ENCODE measurements around the gene ZDBF2.

ZDBF2 gene

GRCh38 chr2:206311026-206311425 lies 36.6 kb downstream of the ZDBF2 start:
- Histone ChIP-seq H3K36me3 (no peaks in the 10 kb centered on the region), H3K4me1 (ENCODE audit: control insufficient read depth in 1 of 2, insufficient read depth in 1 of 2, low read depth in 1 of 2, low read length in 1 of 2) (no peaks in the 10 kb centered on the region), H3K9me3 (no peaks in the 10 kb centered on the region), H3K4me3 (ENCODE audit: low read depth in 1 of 2, low read length in 1 of 2) (no peak overlapping the region), H3K27ac (no peak overlapping the region), H3K27me3 (no peaks in the 10 kb centered on the region)
- no peak for TF ChIP-seq CTCF (IDR thresholded peaks at IDR 0.05)

- H3K27ac ChIP-seq, result no peak overlapping the region
Observed at GRCh38 chr2:206316141-206316540, 41.7 kb downstream of the ZDBF2 start.

GRCh38 chr2:206323033-206323432 lies 48.6 kb downstream of the ZDBF2 start:
- no peak overlapping the region for H3K4me3 ChIP-seq (ENCODE audit: low read depth in 1 of 2, low read length in 1 of 2)

More at GRCh38 chr2:206316141-206316540, 41.7 kb downstream of the ZDBF2 start:
- Histone ChIP-seq H3K36me3 (no peaks in the 10 kb centered on the region), H3K9me3 (no peaks in the 10 kb centered on the region), H3K4me1 (ENCODE audit: control insufficient read depth in 1 of 2, insufficient read depth in 1 of 2, low read depth in 1 of 2, low read length in 1 of 2) (no peaks in the 10 kb centered on the region), H3K27me3 (no peaks in the 10 kb centered on the region), H3K4me3 (ENCODE audit: low read depth in 1 of 2, low read length in 1 of 2) (no peak overlapping the region)
- TF ChIP-seq CTCF (IDR thresholded peaks at IDR 0.05), result no peak

GRCh38 chr2:206323486-206323885 lies 49.0 kb downstream of the ZDBF2 start:
- H3K4me3 ChIP-seq (ENCODE audit: low read depth in 1 of 2, low read length in 1 of 2), result no peak overlapping the region
- no peak for TF ChIP-seq CTCF (IDR thresholded peaks at IDR 0.05)
- H3K36me3 ChIP-seq, result no peaks in the 10 kb centered on the region
- no peaks in the 10 kb centered on the region for H3K4me1 ChIP-seq (ENCODE audit: control insufficient read depth in 1 of 2, insufficient read depth in 1 of 2, low read depth in 1 of 2, low read length in 1 of 2)
- no peaks in the 10 kb centered on the region for H3K9me3 ChIP-seq
- no peak overlapping the region for H3K27ac ChIP-seq
- H3K27me3 ChIP-seq, result no peaks in the 10 kb centered on the region

More at GRCh38 chr2:206323033-206323432, 48.6 kb downstream of the ZDBF2 start:
- no peak for TF ChIP-seq CTCF (IDR thresholded peaks at IDR 0.05)
- no peaks in the 10 kb centered on the region for H3K36me3 ChIP-seq
- no peaks in the 10 kb centered on the region for H3K27me3 ChIP-seq
- H3K27ac ChIP-seq, result no peak overlapping the region
- H3K4me1 ChIP-seq (ENCODE audit: control insufficient read depth in 1 of 2, insufficient read depth in 1 of 2, low read depth in 1 of 2, low read length in 1 of 2), result no peaks in the 10 kb centered on the region
- H3K9me3 ChIP-seq, result no peaks in the 10 kb centered on the region

GRCh38 chr2:206324869-206325268 lies 50.4 kb downstream of the ZDBF2 start:
- no peak for TF ChIP-seq CTCF (IDR thresholded peaks at IDR 0.05)
- no peak overlapping the region for H3K4me3 ChIP-seq (ENCODE audit: low read depth in 1 of 2, low read length in 1 of 2)
- no peaks in the 10 kb centered on the region for H3K27me3 ChIP-seq
- no peaks in the 10 kb centered on the region for H3K36me3 ChIP-seq
- H3K4me1 ChIP-seq (ENCODE audit: control insufficient read depth in 1 of 2, insufficient read depth in 1 of 2, low read depth in 1 of 2, low read length in 1 of 2), result no peaks in the 10 kb centered on the region
- no peak overlapping the region for H3K27ac ChIP-seq
- no peaks in the 10 kb centered on the region for H3K9me3 ChIP-seq

- H3K4me3 ChIP-seq (ENCODE audit: low read depth in 1 of 2, low read length in 1 of 2), result no peak overlapping the region
- no peak for TF ChIP-seq CTCF (IDR thresholded peaks at IDR 0.05)
Observed at GRCh38 chr2:206328974-206329373, 54.5 kb downstream of the ZDBF2 start.

More at GRCh38 chr2:206328974-206329373, 54.5 kb downstream of the ZDBF2 start:
- no peaks in the 10 kb centered on the region for H3K36me3 ChIP-seq
- no peaks in the 10 kb centered on the region for H3K9me3 ChIP-seq
- H3K27me3 ChIP-seq, result no peaks in the 10 kb centered on the region
- no peaks in the 10 kb centered on the region for H3K4me1 ChIP-seq (ENCODE audit: control insufficient read depth in 1 of 2, insufficient read depth in 1 of 2, low read depth in 1 of 2, low read length in 1 of 2)
- no peak overlapping the region for H3K27ac ChIP-seq
